Astrocyte (in vitro differentiated cells and primary cell): ENCODE measurements around the gene CCNB1IP1. TPM values are rescaled to one million over a fixed set of nuclear protein-coding genes. Genes with fewer than 3 reads are reported as not detected.
A peak's percentile ranks its signal among the peaks of the same experiment; 100 is the strongest.

ENCODE experiments used
- DNase-seq: peaks from one replicate; pipeline ENCODE4 v3.0.0-alpha.2; 2010; ENCODE audit warnings: low read depth
- FAIRE-seq: peaks from 2 replicates; lab custom pipeline; 2011; peaks lifted over from hg19 to GRCh38; lab: Jason Lieb, UNC
- H2AFZ ChIP-seq: 2 replicates; pipeline ENCODE4 v1.6.0; 2012; ENCODE audit warnings: low read depth, low read length, inconsistent platforms
- H3K27ac ChIP-seq: 2 replicates; pipeline ENCODE4 v1.5.1; 2011; ENCODE audit warnings: low read depth, low read length, inconsistent platforms
- H3K27me3 ChIP-seq: 2 replicates; pipeline ENCODE4 v1.6.0; 2011; ENCODE audit warnings: low read length, inconsistent platforms; ENCODE audit not compliant: insufficient read depth
- H3K36me3 ChIP-seq: 2 replicates; pipeline ENCODE4 v1.5.1; 2011; ENCODE audit warnings: low read length, inconsistent platforms; ENCODE audit not compliant: insufficient read depth
- H3K4me1 ChIP-seq: 2 replicates; pipeline ENCODE4 v1.5.1; 2011; ENCODE audit warnings: low read length, inconsistent platforms; ENCODE audit not compliant: insufficient read depth
- H3K4me2 ChIP-seq: 2 replicates; pipeline ENCODE4 v1.6.0; 2012; ENCODE audit warnings: low read length, inconsistent platforms
- H3K4me3 ChIP-seq: 2 replicates; pipeline ENCODE4 v1.5.1; 2011; ENCODE audit warnings: low read depth, mild to moderate bottlenecking, low read length, inconsistent platforms; ENCODE audit not compliant: insufficient read depth
- H3K79me2 ChIP-seq: 2 replicates; pipeline ENCODE4 v1.6.0; 2012; ENCODE audit warnings: mild to moderate bottlenecking, low read length, inconsistent platforms; ENCODE audit not compliant: insufficient read depth
- H3K9ac ChIP-seq: 2 replicates; pipeline ENCODE4 v1.6.0; 2012; ENCODE audit warnings: mild to moderate bottlenecking, low read length, inconsistent platforms
- H3K9me3 ChIP-seq: 2 replicates; pipeline ENCODE4 v1.5.1; 2012; ENCODE audit warnings: low read depth, mild to moderate bottlenecking, low read length, inconsistent platforms; ENCODE audit not compliant: insufficient read depth
- H4K20me1 ChIP-seq: 2 replicates; pipeline ENCODE4 v1.6.0; 2012; ENCODE audit warnings: low read length, inconsistent platforms; ENCODE audit not compliant: insufficient read depth
- H3K27ac Mint-ChIP-seq: one replicate; pipeline ENCODE4 v1.8.0; 2021; ENCODE audit warnings: mild to moderate bottlenecking, mixed read lengths; ENCODE audit not compliant: unreplicated experiment
- H3K27me3 Mint-ChIP-seq: one replicate; pipeline ENCODE4 v1.8.0; 2021; ENCODE audit warnings: low read depth, mixed read lengths; ENCODE audit not compliant: unreplicated experiment
- H3K36me3 Mint-ChIP-seq: one replicate; pipeline ENCODE4 v1.8.0; 2021; ENCODE audit warnings: low read depth, mixed read lengths; ENCODE audit not compliant: unreplicated experiment
- H3K4me1 Mint-ChIP-seq: one replicate; pipeline ENCODE4 v1.8.0; 2021; ENCODE audit warnings: low read depth, mixed read lengths; ENCODE audit not compliant: unreplicated experiment
- H3K4me3 Mint-ChIP-seq: one replicate; pipeline ENCODE4 v1.8.0; 2021; ENCODE audit warnings: mild to moderate bottlenecking, moderate library complexity, mixed read lengths; ENCODE audit not compliant: unreplicated experiment
- H3K9me3 Mint-ChIP-seq: one replicate; pipeline ENCODE4 v1.8.0; 2021; ENCODE audit warnings: mild to moderate bottlenecking, mixed read lengths; ENCODE audit not compliant: unreplicated experiment
- CTCF ChIP-seq: IDR thresholded peaks from 2 replicates; pipeline ENCODE4 v1.5.1; 2011; ENCODE audit warnings: low read depth, mild to moderate bottlenecking, inconsistent platforms, low read length, moderate library complexity; ENCODE audit not compliant: insufficient read depth
- EZH2 ChIP-seq: IDR thresholded peaks from 2 replicates; pipeline ENCODE4 v1.6.1; 2012; ENCODE audit warnings: mild to moderate bottlenecking, low read length, inconsistent platforms; ENCODE audit not compliant: insufficient read depth
- total RNA-seq: library from RNA; stranded (reverse); gene quantifications from 2 replicates; pipeline ENCODE4 v1.2.1, GENCODE V29; 2021

CCNB1IP1 gene
- total RNA-seq, 1 donor from 2014 or later, result 89.1 TPM

GRCh38 chr14:20356422-20356821 lies 23.3 kb upstream of the CCNB1IP1 start:
- H3K4me3 Mint-ChIP-seq, result no peak overlapping the region
- H3K27me3 Mint-ChIP-seq, result no peaks in the 10 kb centered on the region
- peaks cover 57% of the 10 kb centered on the region for H3K36me3 ChIP-seq

GRCh38 chr14:20350860-20351259 lies 17.8 kb upstream of the CCNB1IP1 start:
- H3K27me3 ChIP-seq, result no peaks in the 10 kb centered on the region
- no peaks in the 10 kb centered on the region for H3K9me3 Mint-ChIP-seq
- H3K4me1 ChIP-seq, result no peaks in the 10 kb centered on the region
- no peak for FAIRE-seq
- DNase-seq, result no peak
- TF ChIP-seq CTCF, result peak; percentile 4
- TF ChIP-seq EZH2, result no peak
- peaks cover under 1% of the 10 kb centered on the region for H3K79me2 ChIP-seq
- no peaks in the 10 kb centered on the region for H3K27me3 Mint-ChIP-seq
- H3K36me3 Mint-ChIP-seq, result peaks cover 18% of the 10 kb centered on the region
- H2AFZ ChIP-seq, result no peak overlapping the region
- no peaks in the 10 kb centered on the region for H3K9me3 ChIP-seq
- H3K9ac ChIP-seq, result no peak overlapping the region
- H4K20me1 ChIP-seq, result peaks cover 2% of the 10 kb centered on the region
- no peak overlapping the region for H3K4me2 ChIP-seq
- H3K27ac ChIP-seq, result peak overlapping the region; percentile 5
- no peak overlapping the region for H3K4me3 ChIP-seq
- peaks cover 59% of the 10 kb centered on the region for H3K36me3 ChIP-seq
- H3K4me1 Mint-ChIP-seq, result no peaks in the 10 kb centered on the region
- H3K4me3 Mint-ChIP-seq, result no peak overlapping the region
- H3K27ac Mint-ChIP-seq, result no peak overlapping the region

More at GRCh38 chr14:20356422-20356821, 23.3 kb upstream of the CCNB1IP1 start:
- no peaks in the 10 kb centered on the region for H3K9me3 Mint-ChIP-seq
- no peaks in the 10 kb centered on the region for H3K27me3 ChIP-seq
- no peak overlapping the region for H3K4me2 ChIP-seq
- H3K4me1 ChIP-seq, result no peaks in the 10 kb centered on the region
- DNase-seq (no peak), FAIRE-seq (no peak)
- H3K9ac ChIP-seq, result no peak overlapping the region
- H3K4me3 ChIP-seq, result no peak overlapping the region
- peaks cover 8% of the 10 kb centered on the region for H4K20me1 ChIP-seq
- TF ChIP-seq CTCF (no peak), EZH2 (no peak)
- H2AFZ ChIP-seq, result no peak overlapping the region
- H3K4me1 Mint-ChIP-seq, result peaks cover 3% of the 10 kb centered on the region
- peaks cover 18% of the 10 kb centered on the region for H3K36me3 Mint-ChIP-seq
- H3K79me2 ChIP-seq, result no peaks in the 10 kb centered on the region
- H3K27ac ChIP-seq, result no peak overlapping the region
- no peak overlapping the region for H3K27ac Mint-ChIP-seq
- no peaks in the 10 kb centered on the region for H3K9me3 ChIP-seq

GRCh38 chr14:20350282-20350681 lies 17.2 kb upstream of the CCNB1IP1 start:
- no peak overlapping the region for H3K27ac Mint-ChIP-seq
- Histone ChIP-seq H3K9me3 (no peaks in the 10 kb centered on the region), H3K27ac (no peak overlapping the region), H3K79me2 (peaks cover 6% of the 10 kb centered on the region), H3K4me2 (no peak overlapping the region), H4K20me1 (no peaks in the 10 kb centered on the region), H2AFZ (no peak overlapping the region), H3K36me3 (peaks cover 60% of the 10 kb centered on the region), H3K27me3 (no peaks in the 10 kb centered on the region), H3K4me3 (no peak overlapping the region), H3K4me1 (no peaks in the 10 kb centered on the region), H3K9ac (no peak overlapping the region)
- no peak overlapping the region for H3K4me3 Mint-ChIP-seq
- TF ChIP-seq EZH2 (no peak), CTCF (no peak)
- FAIRE-seq (no peak), DNase-seq (no peak)
- H3K27me3 Mint-ChIP-seq, result no peaks in the 10 kb centered on the region
- no peaks in the 10 kb centered on the region for H3K9me3 Mint-ChIP-seq
- peaks cover 16% of the 10 kb centered on the region for H3K36me3 Mint-ChIP-seq
- no peaks in the 10 kb centered on the region for H3K4me1 Mint-ChIP-seq
